COLO829 (cell line): Measurements from ENCODE around the gene OAF.

ENCODE experiments used
- DNase-seq: peaks from one replicate; pipeline ENCODE4 v3.0.0; 2012; ENCODE audit warnings: low spot score

Gene OAF

DNA sequence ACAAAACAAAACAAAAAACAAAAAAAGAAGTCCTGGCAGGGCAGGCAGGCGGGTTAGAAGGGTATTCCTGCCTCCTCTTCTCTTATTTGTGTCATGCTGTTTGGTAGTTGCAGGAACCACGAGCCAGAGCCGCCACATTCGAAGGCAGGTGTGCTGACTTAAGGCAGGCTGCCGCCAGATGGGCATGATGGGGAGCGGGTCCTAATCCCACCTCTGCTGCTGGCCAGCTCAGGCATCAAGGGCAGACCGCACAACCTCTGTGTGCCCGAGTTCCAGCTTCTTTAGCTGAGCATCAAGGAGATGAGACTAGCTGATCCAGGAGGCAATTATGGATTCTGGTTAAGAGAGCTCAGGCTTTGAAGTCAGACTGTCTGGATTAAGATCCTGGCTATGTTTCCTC, 12.1 kb downstream of the OAF start:
- no peak for DNase-seq

DNA sequence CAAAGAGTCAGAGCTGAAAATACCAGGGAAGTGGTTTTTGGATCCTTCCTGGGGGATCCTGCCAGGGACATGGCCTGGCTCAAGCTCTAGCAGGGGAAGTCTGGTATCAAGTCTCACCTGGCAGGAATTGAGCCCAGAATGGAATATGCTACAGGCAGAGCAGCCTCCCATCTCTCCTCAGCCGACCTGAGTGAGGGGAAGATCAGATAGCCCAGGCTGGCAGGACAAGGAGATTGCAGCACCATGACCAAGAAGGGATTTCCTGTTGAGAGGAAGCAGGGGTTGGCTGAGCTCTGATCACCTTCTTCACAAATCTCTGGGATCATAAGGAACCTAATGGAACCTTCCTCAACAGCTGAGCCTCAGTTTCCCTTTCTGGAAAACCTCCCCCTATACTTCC, 13.0 kb downstream of the OAF start:
- no peak for DNase-seq

DNA sequence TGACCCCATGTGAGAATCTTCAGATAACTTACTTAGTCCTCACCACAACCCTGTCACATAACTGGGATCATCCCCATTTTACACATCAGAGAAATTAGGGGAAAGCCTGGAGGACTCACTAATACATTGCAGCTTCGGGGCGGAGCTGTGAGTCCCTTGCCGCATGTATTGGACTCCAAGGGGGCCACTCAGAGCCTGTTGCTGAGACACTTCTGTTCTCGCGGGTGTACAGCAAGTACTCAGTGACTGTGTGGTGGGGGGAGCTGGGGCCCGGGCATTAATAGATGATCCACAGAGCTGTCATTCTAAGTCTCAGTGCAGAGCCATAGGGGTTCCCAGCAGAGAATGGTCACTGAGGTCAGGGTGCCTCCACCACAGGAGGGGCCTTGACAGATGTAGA, 13.5 kb downstream of the OAF start:
- no peak for DNase-seq

DNA sequence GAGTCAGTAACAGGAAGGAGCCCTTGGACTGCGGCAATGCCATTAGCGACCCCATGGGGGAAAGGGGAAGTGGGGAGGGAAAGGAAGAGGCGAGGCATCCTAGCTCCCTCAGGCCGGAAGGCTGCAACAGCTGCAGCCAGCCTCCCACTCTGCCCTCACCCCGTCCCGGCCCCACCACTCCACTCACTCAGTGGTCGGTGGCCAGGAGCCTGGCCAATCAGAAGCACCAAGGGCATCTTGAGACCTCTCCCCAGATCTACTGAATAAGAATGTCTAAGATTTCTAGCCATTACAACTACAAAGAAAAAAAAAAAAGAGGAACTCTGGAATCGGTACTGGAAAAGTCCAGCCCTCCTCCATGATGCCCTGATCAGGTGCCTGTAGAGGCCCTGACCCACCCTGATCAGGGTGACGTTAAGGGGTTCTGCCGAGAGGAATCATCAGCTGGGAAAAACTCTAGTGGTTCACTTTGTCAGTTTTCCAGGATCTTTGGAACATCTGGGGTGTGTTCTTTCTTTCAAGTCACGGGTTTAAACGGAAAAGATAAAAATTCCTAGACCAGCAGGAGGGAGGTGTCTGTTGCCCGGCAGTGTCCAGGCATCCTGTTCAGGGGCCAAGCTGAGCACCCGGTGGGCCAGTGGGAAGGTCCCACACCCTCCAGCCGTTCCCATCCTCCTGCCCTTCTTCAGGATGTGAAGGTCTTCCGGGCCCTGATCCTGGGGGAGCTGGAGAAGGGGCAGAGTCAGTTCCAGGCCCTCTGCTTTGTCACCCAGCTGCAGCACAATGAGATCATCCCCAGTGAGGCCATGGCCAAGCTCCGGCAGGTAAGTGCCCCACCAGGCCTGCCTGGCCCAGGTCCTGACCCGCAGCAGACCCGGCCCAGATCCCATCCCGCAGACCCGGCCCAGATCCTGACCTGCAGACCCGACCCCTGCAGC, 14.4 kb downstream of the OAF start:
- no peak for DNase-seq

DNA sequence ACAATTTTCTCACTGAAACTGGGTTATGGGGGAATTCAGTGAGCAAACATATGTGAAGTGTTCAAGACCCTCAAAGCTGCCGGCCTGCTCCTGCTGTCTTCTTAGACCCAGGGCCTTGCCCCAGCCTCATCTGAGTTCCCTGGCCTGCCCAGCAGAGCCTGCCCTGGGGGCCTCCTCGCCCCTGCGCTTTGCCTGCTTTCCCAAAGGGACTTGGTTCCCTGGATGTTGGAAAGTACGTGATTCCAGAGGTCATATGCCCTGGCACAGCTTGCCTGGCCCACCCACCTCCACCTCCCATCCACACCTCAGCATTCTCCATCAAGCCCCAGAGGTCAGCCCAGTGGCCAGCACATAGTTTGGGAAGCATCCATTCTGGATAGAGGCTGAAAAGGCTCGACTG, 15.4 kb downstream of the OAF start:
- DNase-seq: no peak

DNA sequence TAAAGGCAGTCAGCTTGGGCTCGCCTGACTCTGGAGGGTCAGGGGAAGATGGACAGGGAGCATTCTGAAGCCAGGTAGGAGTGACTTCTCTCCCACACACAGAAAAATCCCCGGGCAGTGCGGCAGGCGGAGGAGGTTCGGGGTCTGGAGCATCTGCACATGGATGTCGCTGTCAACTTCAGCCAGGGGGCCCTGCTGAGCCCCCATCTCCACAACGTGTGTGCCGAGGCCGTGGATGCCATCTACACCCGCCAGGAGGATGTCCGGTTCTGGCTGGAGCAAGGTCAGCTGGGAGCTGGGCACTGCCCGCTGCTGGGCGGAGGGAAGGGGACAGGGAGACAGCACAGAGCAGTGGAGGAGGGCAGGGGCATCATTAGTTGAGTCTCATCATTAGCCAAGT, 15.9 kb downstream of the OAF start:
- DNase-seq: no peak

DNA sequence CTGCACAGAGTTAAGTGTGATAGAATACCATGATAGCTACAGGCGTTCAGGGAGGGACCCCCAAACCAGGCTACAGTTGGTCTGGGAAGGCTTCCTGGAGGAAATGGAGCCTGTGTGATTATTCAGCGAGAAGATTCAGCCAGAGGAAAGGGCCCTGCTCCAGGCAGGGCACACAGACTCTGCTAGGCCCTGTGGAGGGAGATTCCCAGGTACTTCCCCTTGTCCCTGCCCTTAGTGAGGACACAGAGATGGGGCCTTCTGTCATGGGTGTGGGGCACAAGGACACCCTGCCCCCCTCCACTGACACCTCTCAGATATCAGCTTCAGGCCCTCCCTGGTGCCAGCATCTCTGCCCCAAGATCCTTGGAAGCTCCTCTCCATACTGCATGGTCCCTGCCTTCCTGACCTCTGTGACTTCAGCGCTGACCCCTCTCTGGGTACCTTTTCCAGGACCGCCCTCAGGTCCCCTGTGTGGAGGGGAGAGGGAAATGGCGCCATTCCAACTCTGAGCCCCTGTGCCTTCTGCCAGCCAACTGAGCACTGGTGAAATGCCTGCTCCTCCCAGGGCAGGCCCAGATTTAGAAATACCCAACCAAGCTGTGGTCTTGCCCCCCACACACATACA, 16.5 kb downstream of the OAF start:
- DNase-seq: no peak

DNA sequence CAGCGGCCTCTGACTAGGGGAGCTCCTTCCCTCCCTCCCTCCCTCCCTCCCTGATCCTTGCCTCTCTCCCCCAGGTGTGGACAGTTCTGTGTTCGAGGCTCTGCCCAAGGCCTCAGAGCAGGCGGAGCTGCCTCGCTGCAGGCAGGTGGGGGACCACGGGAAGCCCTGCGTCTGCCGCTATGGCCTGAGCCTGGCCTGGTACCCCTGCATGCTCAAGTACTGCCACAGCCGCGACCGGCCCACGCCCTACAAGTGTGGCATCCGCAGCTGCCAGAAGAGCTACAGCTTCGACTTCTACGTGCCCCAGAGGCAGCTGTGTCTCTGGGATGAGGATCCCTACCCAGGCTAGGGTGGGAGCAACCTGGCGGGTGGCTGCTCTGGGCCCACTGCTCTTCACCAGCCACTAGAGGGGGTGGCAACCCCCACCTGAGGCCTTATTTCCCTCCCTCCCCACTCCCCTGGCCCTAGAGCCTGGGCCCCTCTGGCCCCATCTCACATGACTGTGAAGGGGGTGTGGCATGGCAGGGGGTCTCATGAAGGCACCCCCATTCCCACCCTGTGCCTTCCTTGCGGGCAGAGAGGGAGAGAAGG, 18.1 kb downstream of the OAF start:
- DNase-seq: no peak

DNA sequence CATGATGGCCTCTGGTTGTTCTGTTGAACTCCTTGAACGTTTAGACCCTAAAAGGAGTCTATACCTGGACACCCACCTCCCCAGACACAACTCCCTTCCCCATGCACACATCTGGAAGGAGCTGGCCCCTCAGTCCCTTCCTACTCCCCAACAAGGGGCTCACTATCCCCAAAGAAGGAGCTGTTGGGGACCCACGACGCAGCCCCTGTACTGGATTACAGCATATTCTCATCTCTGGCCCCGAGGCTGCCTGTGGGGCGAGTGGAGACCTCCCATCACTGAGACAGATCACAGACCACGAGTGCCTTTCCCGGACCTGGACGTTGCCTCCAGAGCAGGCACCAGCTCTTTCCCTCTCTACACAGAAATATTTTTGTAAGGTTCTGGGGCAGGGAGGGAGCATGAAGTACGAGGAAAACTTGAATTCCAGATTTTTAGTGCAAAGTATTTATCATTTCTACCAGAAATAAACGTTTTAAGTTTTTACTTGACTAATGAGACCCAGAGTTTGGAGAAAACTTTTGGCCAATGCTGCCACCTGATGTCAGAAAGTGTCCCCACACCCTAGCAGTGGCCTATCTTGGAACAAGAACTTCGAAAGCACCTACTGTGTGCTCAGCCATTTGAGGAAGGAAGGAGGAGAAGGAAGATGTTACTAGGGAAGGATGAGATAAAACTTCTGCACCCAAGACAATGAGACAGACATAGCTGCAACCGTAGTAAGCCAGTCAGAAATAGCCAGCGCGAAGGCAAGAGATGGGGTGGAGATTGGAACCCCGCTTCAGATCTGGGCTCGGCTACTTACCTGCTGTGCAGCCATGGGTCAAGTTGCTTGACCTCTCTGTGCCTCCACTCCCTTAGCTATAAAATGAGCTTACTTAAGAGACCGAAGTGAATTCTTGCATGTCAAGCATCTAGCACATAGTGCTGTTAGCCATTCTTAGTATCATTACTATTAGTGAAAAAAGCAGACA, 18.9 kb downstream of the OAF start:
- DNase-seq: no peak

DNA sequence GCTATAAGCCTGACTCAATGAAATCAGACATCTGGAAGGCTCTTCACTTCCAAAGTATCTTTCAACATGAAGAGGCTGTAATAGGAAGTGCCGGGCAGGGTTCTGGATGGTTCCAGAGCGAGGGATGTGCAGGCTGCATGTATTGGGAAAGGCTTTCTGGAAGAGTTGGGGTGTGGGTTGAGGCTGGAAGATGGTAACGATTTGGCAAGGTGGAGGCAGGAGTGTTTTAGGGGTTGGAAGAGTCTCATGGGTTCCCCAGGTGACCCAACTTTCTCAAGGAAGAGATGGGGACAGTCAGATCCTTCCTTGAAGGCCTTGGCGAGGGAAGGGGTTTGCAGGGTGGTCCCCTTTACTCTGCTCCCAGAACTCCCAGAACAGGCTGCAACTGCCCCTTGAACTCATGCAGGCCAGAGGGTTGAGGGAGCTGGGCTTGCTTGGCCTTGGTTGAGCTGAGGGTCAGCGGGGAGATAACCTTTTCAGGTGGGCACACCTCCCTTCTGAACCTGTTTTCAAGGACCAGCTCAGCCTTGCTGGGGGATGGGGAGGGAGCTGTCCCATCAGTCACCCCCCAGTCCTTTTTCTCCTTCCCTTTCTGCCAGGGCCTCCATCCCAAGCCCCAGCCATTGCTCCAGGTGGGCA, 19.7 kb downstream of the OAF start:
- DNase-seq: no peak

DNA sequence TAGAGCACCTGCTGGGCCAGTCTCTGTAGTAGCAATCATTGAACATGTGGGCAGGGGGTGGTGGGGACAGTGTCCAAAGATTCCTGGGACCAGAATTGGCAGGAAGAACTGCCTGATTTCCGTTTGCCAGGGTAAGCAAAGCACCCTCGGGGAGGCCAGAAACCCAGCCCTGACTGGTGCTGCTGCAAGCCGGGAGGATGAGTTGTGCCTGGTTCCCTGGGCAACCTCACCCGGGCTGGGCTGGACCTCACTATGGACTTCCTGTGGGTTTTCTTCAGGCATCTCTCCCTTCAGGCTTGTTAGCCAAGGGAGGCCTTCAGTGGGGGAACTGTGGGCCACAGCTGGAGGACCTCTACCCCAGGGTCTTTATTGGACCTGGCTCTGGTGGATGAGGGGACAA, 21.1 kb downstream of the OAF start:
- no peak for DNase-seq

DNA sequence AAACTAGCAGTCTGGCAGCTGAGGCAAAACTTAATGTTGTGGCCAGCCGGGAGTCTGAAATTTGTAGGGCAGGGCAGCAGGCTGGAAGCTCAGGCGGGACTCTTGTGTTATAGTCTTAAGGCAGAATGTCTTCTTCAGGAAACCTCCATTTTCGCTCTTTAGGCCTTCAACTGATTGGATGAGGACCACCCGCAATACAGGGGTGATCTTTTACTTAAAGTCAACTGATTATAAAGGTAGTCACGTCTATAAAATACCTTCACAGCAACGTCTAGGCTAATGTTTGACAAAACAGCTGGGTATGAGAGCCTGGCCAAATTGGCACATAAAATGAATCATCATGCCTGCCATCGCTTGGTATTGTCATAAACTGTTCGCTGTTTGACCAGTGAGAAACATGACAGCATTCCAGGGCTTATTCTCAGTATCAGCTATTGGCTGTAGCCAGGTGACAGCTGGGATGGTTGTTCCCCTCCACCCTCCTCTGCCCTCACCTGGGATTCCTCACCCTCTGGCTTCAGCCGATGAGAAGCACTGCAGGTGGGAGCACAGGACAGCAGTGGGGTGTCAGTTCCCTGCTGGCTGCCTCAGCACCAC, 22.5 kb downstream of the OAF start:
- no peak for DNase-seq

DNA sequence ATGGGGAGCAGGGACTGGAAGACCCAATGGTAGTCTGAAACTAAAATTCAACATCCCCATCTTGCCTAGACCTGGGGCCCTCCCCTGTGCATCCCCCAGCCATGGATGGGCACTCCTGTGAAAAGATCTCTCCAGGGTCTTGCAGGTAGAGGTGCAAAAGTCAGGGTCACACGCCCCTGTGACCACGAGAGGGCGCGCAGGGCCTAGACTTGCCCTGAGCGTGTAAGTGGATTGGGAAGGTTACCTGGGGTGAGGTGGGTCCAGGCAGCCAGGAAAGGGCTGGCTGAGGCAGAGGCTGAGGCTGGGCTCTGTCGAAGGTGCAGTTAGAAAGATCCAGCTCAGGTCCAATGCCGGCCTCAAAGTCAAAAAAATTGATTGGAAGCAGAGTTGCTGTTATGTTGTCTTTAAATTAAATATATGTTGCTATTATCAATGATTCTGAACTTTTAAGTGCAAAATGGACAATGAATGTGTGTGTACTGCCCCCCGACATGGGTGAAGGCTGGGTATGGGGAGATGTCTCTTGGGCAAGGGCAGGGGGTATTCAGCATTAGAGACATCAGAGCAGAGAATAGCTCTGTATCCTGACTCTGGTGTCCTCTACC, 24.3 kb downstream of the OAF start:
- no peak for DNase-seq

DNA sequence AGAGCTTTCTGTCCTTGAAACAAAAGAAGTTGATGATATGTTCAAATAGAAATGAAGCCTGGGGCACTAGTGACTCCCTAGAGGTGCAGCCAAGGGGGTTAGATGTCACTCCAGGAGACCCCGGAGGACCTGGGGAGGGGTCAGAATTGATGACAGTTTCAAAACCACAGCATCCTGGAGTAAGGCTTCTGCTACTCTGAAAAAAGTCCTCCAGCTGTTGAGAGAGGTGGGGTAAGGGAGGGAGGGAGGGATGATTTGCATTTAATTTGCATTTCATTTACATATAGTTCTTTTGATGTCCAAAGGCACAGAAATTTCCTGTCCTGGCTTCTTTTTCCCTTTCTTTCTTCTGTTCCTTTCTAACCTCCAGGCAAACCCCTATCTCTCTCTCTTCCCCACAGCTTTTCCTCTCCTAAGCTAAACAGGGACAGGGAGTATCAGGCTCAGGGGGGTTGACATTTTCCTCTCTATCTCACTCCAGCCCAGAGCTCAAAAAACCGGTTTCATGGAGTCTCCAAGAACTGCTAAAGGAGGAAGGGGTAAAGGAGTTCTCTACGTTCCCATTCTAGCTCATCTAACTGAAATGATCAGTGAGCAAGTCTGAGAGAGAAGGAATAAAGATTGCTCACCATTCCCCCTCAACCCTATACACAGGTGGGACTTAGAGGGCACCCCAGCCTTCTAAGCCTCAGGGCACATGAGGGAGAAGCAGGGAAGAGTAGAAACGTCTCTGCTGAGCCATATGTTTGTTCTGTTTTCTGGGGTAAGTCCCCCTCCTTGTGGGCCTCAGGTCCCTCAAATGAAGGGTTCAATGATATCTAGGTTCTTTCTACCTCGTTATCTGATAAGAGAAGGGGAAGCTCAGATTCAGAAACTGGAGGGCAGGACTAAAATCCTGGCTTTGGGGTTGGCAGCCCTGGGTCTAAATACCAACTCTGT, 25.6 kb downstream of the OAF start:
- no peak for DNase-seq

DNA sequence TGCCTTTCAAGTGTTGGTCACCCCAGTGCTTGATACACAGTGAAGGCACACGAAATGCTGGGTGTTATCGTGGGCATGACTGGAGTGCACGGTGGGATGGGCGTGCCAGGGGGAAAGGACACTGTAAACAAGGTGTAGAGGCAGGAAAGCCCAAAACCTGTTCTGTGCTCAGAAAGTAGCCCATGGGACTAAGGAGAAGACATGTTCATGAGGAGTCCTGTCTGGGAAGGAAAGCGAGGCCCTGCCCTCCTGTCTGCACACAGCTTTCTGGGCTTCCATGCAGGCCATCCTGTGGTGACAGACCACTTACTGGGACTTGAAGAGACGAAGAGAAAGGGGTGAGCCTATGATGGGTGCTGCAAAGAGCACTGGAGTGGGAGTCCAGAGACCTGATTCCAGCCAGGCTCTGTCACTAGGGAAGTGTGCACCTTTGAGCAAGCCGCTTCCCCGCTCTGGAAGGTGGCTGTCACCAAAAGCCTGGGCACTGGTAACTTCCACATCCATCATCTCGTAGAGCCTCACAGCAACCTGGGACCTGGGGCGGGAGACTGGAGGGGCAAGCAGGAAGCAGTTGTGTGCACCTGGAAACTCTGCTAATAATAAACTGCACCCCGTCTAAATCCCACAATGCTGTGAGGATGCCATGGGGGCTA, 28.3 kb downstream of the OAF start:
- DNase-seq: no peak

DNA sequence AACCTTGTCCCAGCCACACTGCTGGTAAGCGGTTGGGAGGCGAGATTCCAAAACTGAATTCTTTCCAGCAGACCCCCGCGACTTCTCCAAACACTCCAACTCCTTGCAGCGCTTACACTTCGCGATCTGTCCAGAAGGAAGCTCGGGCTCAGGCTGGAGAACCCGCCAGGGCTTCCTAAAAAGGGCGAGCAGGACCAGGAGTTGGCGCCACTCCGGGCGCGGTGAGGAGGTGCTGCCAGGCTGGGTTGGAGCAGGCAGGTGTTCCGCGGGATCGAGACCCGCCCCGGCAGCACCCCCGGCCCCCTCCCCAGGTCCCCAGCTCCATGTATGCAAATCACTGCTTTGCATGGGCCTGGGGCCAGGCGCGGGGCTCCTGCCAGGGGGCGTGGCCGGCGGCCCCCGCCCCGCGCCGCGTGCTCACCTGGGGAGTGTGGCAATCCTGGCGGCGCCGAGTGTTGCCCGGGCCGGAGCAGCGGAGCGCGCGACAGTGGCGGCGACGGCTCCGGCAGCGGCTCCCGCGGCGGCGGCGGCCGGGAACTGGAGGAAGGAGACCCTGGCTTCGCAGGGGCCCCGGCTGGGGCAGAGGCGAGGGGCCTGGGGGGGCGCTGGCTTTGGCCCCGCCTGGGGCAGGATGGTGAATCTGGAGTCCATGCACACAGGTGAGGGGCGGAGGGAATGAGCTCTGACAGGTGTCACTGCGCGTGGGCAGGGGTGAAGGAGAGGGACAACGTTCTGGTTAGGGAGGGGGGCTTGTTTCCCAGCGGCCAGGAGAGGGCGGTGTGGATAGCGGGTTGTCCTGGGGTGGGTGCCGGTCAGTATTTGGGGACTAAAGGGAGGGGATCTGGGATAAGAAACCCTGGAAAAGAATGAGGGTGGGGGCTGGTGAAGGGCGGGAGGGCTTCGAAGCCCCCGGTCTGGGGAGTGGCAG, 29.1 kb downstream of the OAF start, which contains the start of gene POU2F3:
POU2F3 (plus strand) TSS at position 428 of the 928 bp plus-strand sequence; CDS start at position 632, 204 bp downstream.
- no peak for DNase-seq

DNA sequence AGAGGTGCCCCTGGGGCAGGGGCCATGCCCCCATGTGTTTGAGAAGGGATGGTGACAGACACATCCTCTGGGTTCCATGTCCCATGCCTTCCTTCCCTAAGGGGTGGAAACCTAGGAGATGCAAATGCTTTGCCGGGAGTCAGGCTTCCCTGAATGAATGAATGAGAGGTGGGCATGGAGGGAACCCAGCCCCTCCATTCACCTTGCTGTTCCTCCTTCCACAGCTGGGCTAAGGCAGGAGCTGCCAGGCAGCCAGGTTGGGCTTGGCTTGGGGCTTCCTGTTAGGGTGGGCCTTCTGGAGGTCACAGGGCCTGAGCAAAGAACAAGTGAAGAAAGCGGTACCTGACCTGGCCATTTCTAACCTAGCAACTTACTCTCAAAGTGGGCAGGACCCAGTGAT, 30.0 kb downstream of the OAF start:
- DNase-seq: no peak

DNA sequence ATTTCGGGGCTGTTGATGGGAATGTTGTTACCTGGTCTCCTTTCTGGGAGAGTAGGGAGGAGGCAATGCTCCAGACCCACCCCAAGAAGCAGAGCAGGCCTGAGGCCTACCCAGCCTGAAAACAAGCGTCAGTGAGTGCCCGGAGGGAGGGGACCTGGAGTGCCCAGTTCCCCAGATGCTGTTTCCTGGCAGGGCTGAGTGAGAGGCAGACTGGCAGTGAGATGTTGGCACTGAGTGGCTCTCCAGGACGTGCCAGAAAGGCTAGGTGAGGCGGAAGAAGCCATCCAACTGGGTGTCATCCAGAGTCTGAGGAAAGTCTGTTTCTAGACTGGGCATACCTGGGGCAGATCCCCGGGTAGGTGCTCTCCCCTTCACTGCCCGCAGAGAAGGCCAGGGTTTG, 30.4 kb downstream of the OAF start:
- no peak for DNase-seq
